Keratinocyte (primary cell): ENCODE results near the gene DENND6A. TPM values are rescaled to one million over a fixed set of nuclear protein-coding genes. Genes with fewer than 3 reads are reported as not detected.

Experiments
- DNase-seq: peaks from one replicate; pipeline ENCODE4 v3.0.0-alpha.2; 2011; ENCODE audit warnings: low read depth, missing footprints, low spot score
- FAIRE-seq: peaks from 2 replicates; lab custom pipeline; 2011; peaks lifted over from hg19 to GRCh38; lab: Jason Lieb, UNC
- H2AFZ ChIP-seq: 2 replicates; pipeline ENCODE4 v1.6.0; 2012; ENCODE audit warnings: low read length, control low read depth, inconsistent platforms; ENCODE audit not compliant: control insufficient read depth
- H3K27ac ChIP-seq: 2 replicates; pipeline ENCODE4 v1.5.1; 2011; ENCODE audit warnings: low read length; ENCODE audit not compliant: control insufficient read depth, insufficient read depth
- H3K27me3 ChIP-seq: 3 replicates; pipeline ENCODE4 v1.6.0; 2011; ENCODE audit warnings: low read length; ENCODE audit not compliant: control insufficient read depth, insufficient read depth; ENCODE audit errors: extremely low read depth
- H3K36me3 ChIP-seq, 2 experiments: 2 replicates in 1 of 2; 3 replicates in 1 of 2; pipeline ENCODE4 v1.5.1; 2011; ENCODE audit warnings: low read length in 2 of 2, mild to moderate bottlenecking in 1 of 2; ENCODE audit not compliant: control insufficient read depth in 2 of 2, insufficient read depth in 2 of 2; ENCODE audit errors: extremely low read depth in 1 of 2
- H3K4me1 ChIP-seq: 3 replicates; pipeline ENCODE4 v1.5.1; 2011; ENCODE audit warnings: low read length; ENCODE audit not compliant: control insufficient read depth, insufficient read depth; ENCODE audit errors: extremely low read depth
- H3K4me2 ChIP-seq: 3 replicates; pipeline ENCODE4 v1.6.0; 2011; ENCODE audit warnings: low read depth, low read length; ENCODE audit not compliant: control insufficient read depth, insufficient read depth; ENCODE audit errors: extremely low read depth
- H3K4me3 ChIP-seq, 3 experiments: fragments of 200-600 bp in 1 of 3; sonication (generic) in 1 of 3; 2 replicates in 2 of 3; 3 replicates in 1 of 3; pipeline ENCODE4 v1.5.1; 2011 to 2016; ENCODE audit warnings: low read length in 3 of 3, mild to moderate bottlenecking in 3 of 3, control low read depth in 2 of 3, inconsistent platforms in 1 of 3, low read depth in 1 of 3, mixed read lengths in 1 of 3, mixed run types in 1 of 3, moderate library complexity in 1 of 3; ENCODE audit not compliant: control insufficient read depth in 2 of 3, insufficient read depth in 2 of 3; ENCODE audit errors: extremely low read depth in 1 of 3
- H3K79me2 ChIP-seq: 2 replicates; pipeline ENCODE4 v1.6.0; 2012; ENCODE audit warnings: low read length; ENCODE audit not compliant: control insufficient read depth, insufficient read depth
- H3K9ac ChIP-seq: 3 replicates; pipeline ENCODE4 v1.6.0; 2011; ENCODE audit warnings: low read length; ENCODE audit not compliant: control insufficient read depth, insufficient read depth; ENCODE audit errors: extremely low read depth
- H3K9me1 ChIP-seq: 3 replicates; pipeline ENCODE4 v1.6.0; 2011; ENCODE audit warnings: low read length; ENCODE audit not compliant: control insufficient read depth, insufficient read depth; ENCODE audit errors: extremely low read depth
- H3K9me3 ChIP-seq: 2 replicates; pipeline ENCODE4 v1.5.1; 2012; ENCODE audit warnings: low read depth, low read length; ENCODE audit not compliant: control insufficient read depth
- H4K20me1 ChIP-seq: 3 replicates; pipeline ENCODE4 v1.6.0; 2011; ENCODE audit warnings: low read length; ENCODE audit not compliant: control insufficient read depth, insufficient read depth; ENCODE audit errors: extremely low read depth
- EZH2 ChIP-seq: IDR thresholded peaks from one replicate; pipeline ENCODE4 v1.6.1; 2012; ENCODE audit warnings: inconsistent platforms, mild to moderate bottlenecking, low read length, moderate library complexity
- dilution Hi-C: fragments of 300-500 bp; cut with MboI; formaldehyde crosslinking; loops from one replicate; pipeline ENCODE4 v1.7.0; 2020; ENCODE audit warnings: low sequenced_read_pairs; ENCODE audit not compliant: extremely low pct_ligation_motif_present
- polyA plus RNA-seq, 5 experiments: library from polyadenylated mRNA; depleted of rRNA in 3 of 5; stranded (reverse) in 3 of 5; stranded (forward) in 1 of 5; unstranded in 1 of 5; fragments of >200 nt; gene quantifications; 1 replicate in 1 of 5; 2 replicates in 3 of 5; 3 replicates in 1 of 5; pipeline versions ENCODE4 v1.2.1 to v1.2.3, GENCODE V29; 2011 to 2012; ENCODE audit warnings: missing spikeins in 2 of 5, low read depth in 1 of 5, low replicate concordance in 1 of 5
- TF ChIP-seq, protein P1 (sequence below), 3 experiments: IDR thresholded peaks in 1 of 3; conservative IDR thresholded peaks in 1 of 3; optimal IDR thresholded peaks in 1 of 3; 2 replicates in 2 of 3; 3 replicates in 1 of 3; pipeline versions ENCODE3 to v1.5.1; 2011; ENCODE audit warnings: low read length in 3 of 3, mild to moderate bottlenecking in 3 of 3, moderate library complexity in 2 of 3, control low read depth in 1 of 3, inconsistent platforms in 1 of 3; ENCODE audit not compliant: insufficient read depth in 2 of 3; ENCODE audit errors: extremely low read depth in 1 of 3

Gene DENND6A
- polyA plus RNA-seq, 1 donor (not counting 4 experiments of a cell fraction or from before 2014, with no cell fraction given): 22.8 TPM

DNA sequence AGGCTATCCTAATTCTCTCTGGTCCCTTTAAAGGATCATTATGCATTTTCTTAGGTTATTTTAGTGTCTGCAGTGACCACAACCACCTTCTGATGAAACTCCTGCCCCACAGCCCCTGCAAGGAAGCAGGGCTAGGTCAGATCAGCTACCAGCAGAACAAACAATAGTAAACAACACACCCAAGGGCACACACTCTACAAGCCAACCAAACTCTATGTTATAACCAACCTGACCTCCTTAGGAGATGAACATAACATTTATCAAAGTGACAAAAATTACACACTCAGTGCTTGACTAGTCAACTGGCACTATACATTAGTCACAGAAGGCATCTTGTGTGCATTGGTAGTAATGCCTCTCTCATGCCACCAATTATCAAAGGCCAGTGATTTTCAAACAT is 17.3 kb downstream of the DENND6A start:
- peak; percentile 46 for FAIRE-seq
- no peak overlapping the region for H3K9ac ChIP-seq

DNA sequence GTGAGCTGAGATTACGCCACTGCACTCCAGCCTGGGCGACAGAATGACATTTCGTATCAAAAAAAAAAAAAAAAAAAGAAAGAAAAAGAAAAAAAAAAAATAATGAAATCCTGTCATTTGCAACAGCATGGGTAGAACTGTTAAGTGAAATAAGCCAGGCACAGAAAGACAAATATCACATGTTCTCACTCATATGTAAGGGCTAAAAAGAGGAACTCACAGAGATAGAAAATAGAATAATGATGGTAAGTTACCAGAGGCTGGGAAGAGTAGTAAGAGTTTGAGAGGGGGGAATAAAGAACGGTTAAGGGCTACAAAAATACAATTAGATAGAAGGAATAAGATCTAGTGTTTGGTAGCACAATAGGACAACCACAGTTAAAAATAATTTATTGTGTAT is 19.7 kb downstream of the DENND6A start:
- Histone ChIP-seq H3K9me3 (no peaks in the 10 kb centered on the region), H3K4me2 (no peak overlapping the region), H3K9me1 (no peaks in the 10 kb centered on the region), H3K4me1 (no peaks in the 10 kb centered on the region), H3K27ac (no peak overlapping the region), H3K36me3 (peaks cover 3 to 12% of the 10 kb centered on the region in 2 experiments), H2AFZ (no peak overlapping the region), H3K9ac (no peak overlapping the region), H3K79me2 (peaks cover 31% of the 10 kb centered on the region), H3K27me3 (no peaks in the 10 kb centered on the region), H3K4me3 (no peak overlapping the region), H4K20me1 (no peaks in the 10 kb centered on the region)
- FAIRE-seq (no peak), DNase-seq (no peak)
- dilution Hi-C loops: no loop called here
- TF ChIP-seq, protein P1, sequence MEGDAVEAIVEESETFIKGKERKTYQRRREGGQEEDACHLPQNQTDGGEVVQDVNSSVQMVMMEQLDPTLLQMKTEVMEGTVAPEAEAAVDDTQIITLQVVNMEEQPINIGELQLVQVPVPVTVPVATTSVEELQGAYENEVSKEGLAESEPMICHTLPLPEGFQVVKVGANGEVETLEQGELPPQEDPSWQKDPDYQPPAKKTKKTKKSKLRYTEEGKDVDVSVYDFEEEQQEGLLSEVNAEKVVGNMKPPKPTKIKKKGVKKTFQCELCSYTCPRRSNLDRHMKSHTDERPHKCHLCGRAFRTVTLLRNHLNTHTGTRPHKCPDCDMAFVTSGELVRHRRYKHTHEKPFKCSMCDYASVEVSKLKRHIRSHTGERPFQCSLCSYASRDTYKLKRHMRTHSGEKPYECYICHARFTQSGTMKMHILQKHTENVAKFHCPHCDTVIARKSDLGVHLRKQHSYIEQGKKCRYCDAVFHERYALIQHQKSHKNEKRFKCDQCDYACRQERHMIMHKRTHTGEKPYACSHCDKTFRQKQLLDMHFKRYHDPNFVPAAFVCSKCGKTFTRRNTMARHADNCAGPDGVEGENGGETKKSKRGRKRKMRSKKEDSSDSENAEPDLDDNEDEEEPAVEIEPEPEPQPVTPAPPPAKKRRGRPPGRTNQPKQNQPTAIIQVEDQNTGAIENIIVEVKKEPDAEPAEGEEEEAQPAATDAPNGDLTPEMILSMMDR (optimal IDR thresholded peaks at IDR 0.05 in 1 of 3, IDR thresholded peaks at IDR 0.05 in 1 of 3, conservative IDR thresholded peaks at IDR 0.05 in 1 of 3; ENCODE audit: extremely low read depth in 1 of 3, insufficient read depth in 2 of 3, low read length in 3 of 3): no peak
- no peak for TF ChIP-seq EZH2

More for the DNA sequence above, 17.3 kb downstream of the DENND6A start:
- Histone ChIP-seq H3K27ac (no peak overlapping the region), H3K9me3 (no peaks in the 10 kb centered on the region), H3K4me3 (no peak overlapping the region), H4K20me1 (no peaks in the 10 kb centered on the region), H3K4me1 (no peaks in the 10 kb centered on the region), H3K36me3 (peaks cover 2 to 21% of the 10 kb centered on the region in 2 experiments), H3K4me2 (no peak overlapping the region), H3K79me2 (peaks cover 53% of the 10 kb centered on the region), H3K9me1 (no peaks in the 10 kb centered on the region), H2AFZ (no peak overlapping the region), H3K27me3 (no peaks in the 10 kb centered on the region)
- dilution Hi-C loops: no loop called here
- TF ChIP-seq, protein P1 (optimal IDR thresholded peaks at IDR 0.05 in 1 of 3, IDR thresholded peaks at IDR 0.05 in 1 of 3, conservative IDR thresholded peaks at IDR 0.05 in 1 of 3; ENCODE audit: extremely low read depth in 1 of 3, insufficient read depth in 2 of 3, low read length in 3 of 3): no peak
- TF ChIP-seq EZH2: no peak
- no peak for DNase-seq
